Astrocyte of the cerebellum (primary cell): ENCODE measurements around the gene PERCC1.

Experiments used
- DNase-seq: peaks from one replicate; pipeline ENCODE4 v3.0.0-alpha.2; 2011; ENCODE audit warnings: low read depth
- H3K4me3 ChIP-seq: 2 replicates; pipeline ENCODE4 v1.5.1; 2011; ENCODE audit warnings: mild to moderate bottlenecking, low read depth, low read length, moderate library complexity
- CTCF ChIP-seq: IDR thresholded peaks from 2 replicates; pipeline ENCODE4 v1.5.1; 2012; ENCODE audit warnings: low read length, low read depth, moderate library complexity, mild to moderate bottlenecking; ENCODE audit errors: missing control alignments
- in situ Hi-C: cut with HindIII; loops from 2 replicates; pipeline ENCODE4 v1.10.0; 2017; ENCODE audit warnings: low sequenced_read_pairs

Gene PERCC1

GRCh38 chr16:1430759-1431496 is at the start of gene PERCC1:
Gene PERCC1 (plus strand): TSS chr16:1431078. CDS start chr16:1432594, 1,516 bp downstream.
- no peak within 1 kb of the TSS for H3K4me3 ChIP-seq
- DNase-seq = no peak
- TF ChIP-seq CTCF = no peak
- in situ Hi-C loops = no loop called here

- in situ Hi-C loops = loop anchor here (25.0 kb wide), 2 partner anchors 95 to 105 kb away; partner anchors contain the start of genes CLCN7, PTX4 and TELO2
- no peak overlapping the region for H3K4me3 ChIP-seq
Observed at GRCh38 chr16:1381612-1382406, 49.1 kb upstream of the PERCC1 start.

GRCh38 chr16:1383556-1383955 is 47.3 kb upstream of the PERCC1 start:
- in situ Hi-C loops = loop anchor here (25.0 kb wide), 2 partner anchors 96 to 104 kb away; partner anchors contain the start of genes CLCN7, PTX4 and TELO2
- DNase-seq = no peak
- TF ChIP-seq CTCF = no peak
- H3K4me3 ChIP-seq = no peak overlapping the region

More at GRCh38 chr16:1381612-1382406, 49.1 kb upstream of the PERCC1 start:
- no peak for DNase-seq
- TF ChIP-seq CTCF = no peak

GRCh38 chr16:1385232-1385631 is 45.6 kb upstream of the PERCC1 start:
- no peak overlapping the region for H3K4me3 ChIP-seq
- DNase-seq = no peak
- in situ Hi-C loops = loop anchor here (25.0 kb wide), 2 partner anchors 98 to 102 kb away; partner anchors contain the start of genes CLCN7, PTX4 and TELO2
- no peak for TF ChIP-seq CTCF

- in situ Hi-C loops = loop anchor here (25.0 kb wide), 2 partner anchors 100 kb away; partner anchors contain the start of genes CLCN7, PTX4 and TELO2
- no peak for DNase-seq
- no peak for TF ChIP-seq CTCF
- no peak overlapping the region for H3K4me3 ChIP-seq
Observed at GRCh38 chr16:1387331-1387730, 43.5 kb upstream of the PERCC1 start.

- no peak overlapping the region for H3K4me3 ChIP-seq
- no peak for TF ChIP-seq CTCF
- in situ Hi-C loops = loop anchor here (25.0 kb wide), 2 partner anchors 98 to 102 kb away; partner anchors contain the start of genes CLCN7, PTX4 and TELO2
- DNase-seq = no peak
Observed at GRCh38 chr16:1389762-1390161, 41.1 kb upstream of the PERCC1 start.
